COLO829 (cell line): Measurements from ENCODE around the gene ST8SIA1.
A peak's percentile ranks its signal among the peaks of the same experiment; 100 is the strongest.

Source experiments
- DNase-seq: peaks from one replicate; pipeline ENCODE4 v3.0.0; 2012; ENCODE audit warnings: low spot score

Gene ST8SIA1

GRCh38 chr12:22329621-22330020 is 4.9 kb downstream of the ST8SIA1 start:
- no peak for DNase-seq

- no peak for DNase-seq
Measured at GRCh38 chr12:22325218-22325617, 9.3 kb downstream of the ST8SIA1 start.

DNA sequence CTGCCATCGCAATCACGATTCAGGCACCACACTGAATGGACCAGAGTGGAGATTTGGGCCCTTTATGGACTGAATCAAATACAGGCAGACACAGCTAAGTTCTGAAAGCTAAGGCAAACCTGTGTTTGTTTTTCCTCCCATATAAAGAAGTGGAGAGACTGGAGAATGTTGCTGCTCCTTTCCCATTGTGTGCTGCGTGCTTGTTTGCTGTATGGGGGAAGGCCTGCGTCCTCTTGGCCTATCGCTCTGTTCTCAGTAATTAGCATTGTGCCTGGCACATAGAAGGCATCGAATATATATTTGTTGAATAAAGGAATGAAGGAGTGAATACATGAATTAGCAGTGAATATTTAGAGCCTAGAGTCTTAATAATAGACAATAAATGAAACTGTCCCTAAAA is 12.4 kb downstream of the ST8SIA1 start:
- DNase-seq, result no peak

DNA sequence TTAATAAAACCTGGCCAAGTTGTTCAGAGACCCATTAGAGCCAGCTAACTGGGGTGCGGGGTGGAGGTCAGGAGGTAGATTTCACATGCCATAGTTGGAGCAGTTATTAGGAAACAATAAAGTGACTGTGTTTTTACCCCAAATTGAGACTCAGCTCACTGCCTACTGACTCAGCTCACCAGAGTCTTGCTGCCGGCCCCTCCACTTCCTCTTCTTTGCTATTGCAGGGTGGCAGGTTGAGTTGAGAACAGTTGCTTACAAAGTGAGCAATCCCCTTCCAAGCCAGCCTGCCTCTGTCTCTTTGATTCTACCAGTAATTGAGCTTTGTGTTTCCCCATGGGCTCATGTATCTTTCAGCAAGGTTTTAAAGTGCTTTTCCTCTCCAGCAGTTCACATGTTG is 12.9 kb downstream of the ST8SIA1 start:
- DNase-seq, result no peak

GRCh38 chr12:22321018-22321605 is 13.4 kb downstream of the ST8SIA1 start:
- no peak for DNase-seq

DNA sequence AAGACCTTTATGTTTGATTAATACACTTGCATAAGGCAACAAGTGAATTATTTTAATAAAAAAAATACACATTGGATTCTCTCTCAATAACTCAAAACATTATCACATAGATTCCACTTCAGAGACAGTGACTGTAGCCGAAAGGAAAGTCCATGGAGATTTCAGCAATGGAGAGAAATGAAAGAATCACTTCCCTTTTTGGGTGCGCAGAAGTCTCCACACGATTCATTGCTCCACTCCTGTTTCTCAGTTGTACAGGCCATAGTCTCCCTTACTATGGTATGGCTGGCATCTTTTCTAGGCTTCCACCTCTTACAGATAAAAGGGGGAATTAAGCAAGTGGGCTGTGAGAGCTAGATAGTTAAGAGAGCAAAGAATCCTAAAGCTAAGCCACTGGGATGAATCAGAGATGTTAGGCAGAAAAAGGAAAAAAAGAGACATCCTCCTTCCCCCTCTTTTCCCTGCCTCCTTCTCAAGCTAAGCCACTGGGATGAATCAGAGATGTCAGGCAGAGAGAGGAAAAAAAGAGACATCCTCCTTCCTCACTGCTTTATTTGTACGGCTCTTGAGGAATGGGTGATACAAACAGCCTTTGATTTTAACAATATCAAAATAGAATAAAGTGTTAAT is 16.3 kb downstream of the ST8SIA1 start:
- no peak for DNase-seq

DNA sequence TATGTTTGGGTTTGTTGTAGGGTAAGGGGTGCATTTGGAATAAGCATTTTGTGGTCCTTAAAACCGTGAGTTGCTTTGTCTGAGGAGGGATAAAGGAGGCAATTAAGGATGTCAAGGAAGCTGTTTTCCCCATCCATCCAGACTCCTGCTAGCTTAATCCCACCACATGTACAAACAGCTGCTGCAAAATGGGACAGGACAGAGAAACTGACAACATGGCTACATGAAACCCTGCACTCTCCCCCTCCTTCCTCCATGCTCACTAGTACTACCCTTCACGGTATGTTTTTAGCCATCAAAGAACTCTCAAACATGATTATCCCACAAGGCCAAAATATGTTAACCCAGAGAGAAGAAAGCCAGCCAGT is 20.6 kb downstream of the ST8SIA1 start:
- no peak for DNase-seq

DNA sequence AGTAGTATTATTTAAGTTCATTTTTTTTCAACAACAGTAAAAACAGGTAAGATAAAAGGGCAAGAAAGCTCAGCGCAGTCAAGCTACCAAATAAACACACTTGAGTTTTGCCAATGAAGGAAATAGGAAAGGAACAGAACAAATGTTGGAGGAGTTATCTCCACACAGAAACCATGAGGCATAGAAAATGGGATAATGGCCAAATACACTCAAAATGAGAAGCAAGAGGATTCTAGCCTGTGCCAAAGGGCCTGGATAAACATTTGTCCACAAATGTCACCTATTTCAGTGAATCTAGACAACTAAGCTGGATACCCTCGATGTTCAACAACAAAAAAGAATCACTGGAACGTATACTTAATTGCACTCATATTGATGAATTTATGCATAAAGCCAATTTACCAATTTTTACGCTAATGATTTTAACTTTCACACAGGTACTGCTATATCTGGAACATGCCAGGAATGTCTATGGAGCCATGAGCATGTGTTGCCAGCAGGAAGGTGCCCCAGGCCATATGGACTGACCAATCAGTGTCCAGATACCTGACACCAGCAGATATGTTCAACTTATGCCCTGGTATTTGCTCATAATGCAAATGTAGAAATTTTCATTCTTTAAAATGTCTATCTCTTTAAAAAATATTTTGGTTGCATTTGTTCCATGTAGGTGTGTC is 21.1 kb downstream of the ST8SIA1 start:
- no peak for DNase-seq

DNA sequence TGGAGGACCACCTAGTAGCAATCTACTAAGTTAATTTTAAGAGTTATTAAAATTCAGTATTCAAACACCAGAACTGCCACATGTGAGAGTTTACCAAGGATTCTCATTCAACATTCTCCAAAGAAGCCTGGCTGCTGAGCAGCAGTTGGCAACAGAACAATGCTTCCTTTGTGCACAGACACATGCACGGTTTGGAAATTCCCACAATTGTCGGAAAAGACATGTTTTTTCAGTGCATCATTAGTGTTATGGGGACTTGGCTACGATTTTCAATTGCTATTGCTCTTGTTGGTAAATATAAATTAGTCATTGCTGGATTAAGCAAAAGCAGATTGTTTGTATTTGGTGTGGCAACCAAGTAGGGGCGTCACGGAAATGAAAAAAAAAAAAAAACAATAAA is 22.2 kb downstream of the ST8SIA1 start:
- peak; percentile 87 for DNase-seq

DNA sequence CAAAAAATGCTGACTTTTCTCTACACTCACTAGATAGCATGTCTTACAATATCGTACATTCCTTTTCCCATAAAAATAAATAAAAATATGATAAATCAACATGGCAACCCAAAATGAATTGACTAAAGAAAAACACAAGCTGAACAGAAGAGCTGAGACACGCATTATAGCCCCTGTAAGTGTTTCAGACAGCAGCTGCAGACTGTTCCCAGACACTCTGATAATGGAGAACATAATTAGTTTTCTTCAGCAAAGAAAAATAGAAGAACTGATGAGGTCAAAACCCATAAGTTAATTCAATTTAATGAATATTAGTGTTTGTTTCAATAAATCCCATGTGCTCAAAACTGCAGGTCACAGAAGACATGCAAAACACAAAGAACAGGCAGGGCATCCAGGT is 23.8 kb downstream of the ST8SIA1 start:
- DNase-seq, result no peak

- no peak for DNase-seq
Measured at GRCh38 chr12:22310275-22310674, 24.2 kb downstream of the ST8SIA1 start.

GRCh38 chr12:22307811-22308210 is 26.7 kb downstream of the ST8SIA1 start:
- no peak for DNase-seq

- no peak for DNase-seq
Measured at GRCh38 chr12:22306311-22306710, 28.2 kb downstream of the ST8SIA1 start.

- no peak for DNase-seq
Measured at GRCh38 chr12:22304341-22304740, 30.2 kb downstream of the ST8SIA1 start.

- no peak for DNase-seq
Measured at GRCh38 chr12:22299294-22299912, 35.1 kb downstream of the ST8SIA1 start.

- DNase-seq, result no peak
Measured at GRCh38 chr12:22289250-22289649, 45.3 kb downstream of the ST8SIA1 start.

- DNase-seq, result no peak
Measured at GRCh38 chr12:22287776-22288621, 46.5 kb downstream of the ST8SIA1 start.

DNA sequence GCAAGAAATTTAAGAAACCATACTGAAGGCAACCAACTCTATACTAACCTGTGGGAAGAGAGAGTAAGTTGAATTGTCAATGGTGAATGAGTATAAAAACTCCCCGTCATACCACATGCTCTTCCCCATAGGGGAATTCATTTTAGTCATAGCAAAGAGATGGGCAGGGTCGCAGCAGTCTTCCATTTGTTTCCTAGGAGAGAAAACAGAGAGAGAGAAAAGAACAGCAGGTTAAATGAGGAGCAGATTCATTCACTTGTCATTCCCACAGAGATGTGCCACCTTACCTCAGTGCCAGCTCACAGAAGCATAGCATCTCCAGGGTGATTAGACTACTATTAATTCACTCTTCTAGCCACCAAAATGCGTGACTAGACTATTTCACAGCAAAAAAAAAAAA is 47.4 kb downstream of the ST8SIA1 start:
- no peak for DNase-seq

GRCh38 chr12:22286569-22286968 is 47.9 kb downstream of the ST8SIA1 start:
- DNase-seq, result no peak

- DNase-seq, result no peak
Measured at GRCh38 chr12:22285846-22286245, 48.7 kb downstream of the ST8SIA1 start.

GRCh38 chr12:22284871-22285270 is 49.6 kb downstream of the ST8SIA1 start:
- no peak for DNase-seq

DNA sequence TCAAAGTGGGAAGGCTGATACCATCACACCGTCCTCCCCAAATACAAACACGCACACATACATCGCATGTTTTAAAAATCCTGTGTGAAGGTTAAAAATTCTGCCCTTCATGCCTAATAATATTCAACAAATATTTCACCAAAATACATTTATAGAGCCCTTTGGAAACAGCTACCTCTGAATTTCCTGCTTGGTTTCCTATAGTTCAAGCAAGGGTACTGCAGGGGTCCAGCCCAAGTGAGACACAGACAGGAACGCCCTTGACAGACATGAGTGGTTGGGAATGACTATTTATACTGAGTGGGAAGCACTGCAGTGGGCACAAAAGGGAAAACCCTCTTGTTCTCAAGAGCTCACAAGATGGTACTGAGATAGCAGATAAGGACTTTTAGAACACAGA is 51.0 kb downstream of the ST8SIA1 start:
- no peak for DNase-seq
